ENCODE results near the gene POP7. TPM values are rescaled to one million over a fixed set of nuclear protein-coding genes. Genes with fewer than 3 reads are reported as not detected.

The POP7 gene
- total RNA-seq, 1 experiment from 2014 or later, result 151 TPM

GRCh38 chr7:100674411-100675104, 31.4 kb upstream of the POP7 start:
- ChIA-PET POLR2A (ENCODE audit: unreplicated experiment) (no interaction called here), CTCF (interaction anchor here (0.6 to 0.8 kb wide), 3 partner anchors 25 to 195 kb away, joined by 3 to 11 read pairs (median 4); partner anchors contain the start of gene FBXO24)
- intact Hi-C loops (cut with micrococcal nuclease), result loop anchor here (5.0 kb wide), 1 partner anchor 47 kb away; no protein-coding TSS in a partner anchor
- TSS peak; percentile 20 for BruUV-seq (replicated peaks)
- DNase-seq (no peak), ATAC-seq (peak; percentile 1; the same call in 1 of the 2 replicates)
- Histone ChIP-seq H3K9me3 (ENCODE audit: low read length) (no peaks in the 10 kb centered on the region), H3K27ac (ENCODE audit: low read length) (no peak overlapping the region), H3K9me2 (replicated peaks; ENCODE audit: low read length) (no peaks in the 10 kb centered on the region), H4K20me1 (ENCODE audit: low read length) (no peaks in the 10 kb centered on the region), H3K4me3 (ENCODE audit: low read length) (peak overlapping the region; percentile 100), H3K79me2 (ENCODE audit: low read length) (peaks cover 24% of the 10 kb centered on the region), H3K9ac (ENCODE audit: low read length) (peak overlapping the region; percentile 92), H3F3A (ENCODE audit: low read length, unreplicated experiment) (no peaks in the 10 kb centered on the region), H3K4me2 (ENCODE audit: low read length) (peak overlapping the region; percentile 98), H2AFZ (ENCODE audit: low read length) (peak overlapping the region; percentile 70), H3K27me3 (ENCODE audit: low read length) (no peaks in the 10 kb centered on the region), H3K36me3 (ENCODE audit: low read depth, low read length) (peaks cover 8% of the 10 kb centered on the region; the same call in 1 of the 2 replicates), H3K4me1 (ENCODE audit: insufficient read depth, low read length) (no peaks in the 10 kb centered on the region)
- no peak for TF ChIP-seq CTCF (conservative IDR thresholded peaks at IDR 0.05; ENCODE audit: low read depth, low read length)
- no peak for TF ChIP-seq EZH2phosphoT487 (IDR thresholded peaks at IDR 0.05; ENCODE audit: borderline replicate concordance, low read length)
- TF ChIP-seq EZH2 (IDR thresholded peaks at IDR 0.05; ENCODE audit: low read length, unreplicated experiment), result no peak

GRCh38 chr7:100675105-100675451, 30.8 kb upstream of the POP7 start:
- ChIA-PET CTCF (interaction anchor here (0.6 kb wide), 2 partner anchors 26 to 196 kb away, joined by 4 to 11 read pairs; no protein-coding TSS in a partner anchor), POLR2A (ENCODE audit: unreplicated experiment) (no interaction called here)
- Histone ChIP-seq H3K4me3 (ENCODE audit: low read length) (peak overlapping the region; percentile 100), H2AFZ (ENCODE audit: low read length) (no peak overlapping the region), H3K4me1 (ENCODE audit: insufficient read depth, low read length) (no peaks in the 10 kb centered on the region), H3K9ac (ENCODE audit: low read length) (peak overlapping the region; percentile 92; the same call in 1 of the 2 replicates), H3K79me2 (ENCODE audit: low read length) (peaks cover 24% of the 10 kb centered on the region), H3K36me3 (ENCODE audit: low read depth, low read length) (peaks cover 8% of the 10 kb centered on the region; the same call in 1 of the 2 replicates), H3K27me3 (ENCODE audit: low read length) (no peaks in the 10 kb centered on the region), H3K9me2 (replicated peaks; ENCODE audit: low read length) (no peaks in the 10 kb centered on the region), H3K27ac (ENCODE audit: low read length) (no peak overlapping the region), H3K9me3 (ENCODE audit: low read length) (no peaks in the 10 kb centered on the region), H3K4me2 (ENCODE audit: low read length) (peak overlapping the region; percentile 98), H4K20me1 (ENCODE audit: low read length) (no peaks in the 10 kb centered on the region), H3F3A (ENCODE audit: low read length, unreplicated experiment) (no peaks in the 10 kb centered on the region)
- DNase-seq, result no peak
- intact Hi-C loops (cut with micrococcal nuclease), result no loop called here
- TF ChIP-seq CTCF (conservative IDR thresholded peaks at IDR 0.05; ENCODE audit: low read depth, low read length), result no peak
- BruUV-seq (replicated peaks), result no TSS peak
- no peak for ATAC-seq
